NT2/D1 (cell line): ENCODE data around the gene POMT1.
A peak's percentile ranks its signal among the peaks of the same experiment; 100 is the strongest.

Source experiments
- DNase-seq: peaks from one replicate; pipeline ENCODE4 v3.0.0-alpha.2; 2011; ENCODE audit warnings: low read depth, low spot score
- H3K27me3 ChIP-seq: 2 replicates; pipeline ENCODE4 v1.6.0; 2011; ENCODE audit warnings: mild to moderate bottlenecking; ENCODE audit not compliant: insufficient read length, insufficient read depth
- H3K36me3 ChIP-seq: 2 replicates; pipeline ENCODE4 v1.6.1; 2011; ENCODE audit warnings: mild to moderate bottlenecking, low read length, mixed read lengths; ENCODE audit not compliant: insufficient read depth, insufficient read length
- H3K4me1 ChIP-seq: 2 replicates; pipeline ENCODE4 v1.5.1; 2011; ENCODE audit not compliant: insufficient read depth, insufficient read length
- H3K4me3 ChIP-seq: 2 replicates; pipeline ENCODE4 v1.5.1; 2011; ENCODE audit warnings: low read depth; ENCODE audit not compliant: insufficient read length
- H3K9ac ChIP-seq: 2 replicates; pipeline ENCODE4 v1.6.0; 2011; ENCODE audit warnings: low read depth; ENCODE audit not compliant: insufficient read length
- H3K9me3 ChIP-seq: 2 replicates; pipeline ENCODE4 v1.5.1; 2011; ENCODE audit warnings: mild to moderate bottlenecking, low read length; ENCODE audit not compliant: insufficient read depth
- SUZ12 ChIP-seq: IDR thresholded peaks from 2 replicates; pipeline ENCODE4 v1.6.1; 2011; ENCODE audit not compliant: insufficient read length, insufficient read depth; ENCODE audit errors: extremely low read depth
- YY1 ChIP-seq: IDR thresholded peaks from 2 replicates; pipeline ENCODE4 v1.6.1; 2011; ENCODE audit not compliant: insufficient read length, insufficient read depth
- ZNF274 ChIP-seq: IDR thresholded peaks from 2 replicates; pipeline ENCODE4 v1.6.1; 2011; ENCODE audit warnings: mild to moderate bottlenecking, low read depth, low read length

The POMT1 gene

GRCh38 chr9:131477367-131477766, 25.4 kb upstream of the POMT1 start:
- no peak for TF ChIP-seq ZNF274
- no peak for TF ChIP-seq YY1
- no peak for TF ChIP-seq SUZ12
- H3K36me3 ChIP-seq, result peaks cover 96% of the 10 kb centered on the region
- no peak for DNase-seq
- no peaks in the 10 kb centered on the region for H3K9me3 ChIP-seq
- H3K4me3 ChIP-seq, result no peak overlapping the region
- H3K4me1 ChIP-seq, result peaks cover 4% of the 10 kb centered on the region
- no peaks in the 10 kb centered on the region for H3K27me3 ChIP-seq
- H3K9ac ChIP-seq, result no peak overlapping the region

- Histone ChIP-seq H3K27me3 (no peaks in the 10 kb centered on the region), H3K36me3 (peaks cover 97% of the 10 kb centered on the region), H3K4me3 (no peak overlapping the region), H3K9me3 (no peaks in the 10 kb centered on the region), H3K4me1 (peaks cover 4% of the 10 kb centered on the region), H3K9ac (no peak overlapping the region)
- no peak for DNase-seq
- TF ChIP-seq YY1, result no peak
- TF ChIP-seq SUZ12, result no peak
- TF ChIP-seq ZNF274, result no peak
Observed at GRCh38 chr9:131477816-131478419, 24.8 kb upstream of the POMT1 start.

- peak; percentile 38 for DNase-seq
- Histone ChIP-seq H3K4me3 (no peak overlapping the region), H3K9me3 (no peaks in the 10 kb centered on the region), H3K27me3 (no peaks in the 10 kb centered on the region), H3K36me3 (peaks cover 97% of the 10 kb centered on the region), H3K9ac (no peak overlapping the region), H3K4me1 (peaks cover 4% of the 10 kb centered on the region)
- no peak for TF ChIP-seq YY1
- TF ChIP-seq ZNF274, result no peak
- no peak for TF ChIP-seq SUZ12
Observed at GRCh38 chr9:131478421-131478868, 24.3 kb upstream of the POMT1 start.

GRCh38 chr9:131478911-131479310, 23.8 kb upstream of the POMT1 start:
- Histone ChIP-seq H3K9me3 (no peaks in the 10 kb centered on the region), H3K27me3 (no peaks in the 10 kb centered on the region), H3K9ac (no peak overlapping the region), H3K36me3 (peaks cover 97% of the 10 kb centered on the region), H3K4me1 (peaks cover 4% of the 10 kb centered on the region), H3K4me3 (no peak overlapping the region)
- TF ChIP-seq SUZ12 (no peak), ZNF274 (no peak), YY1 (no peak)
- DNase-seq, result no peak

- TF ChIP-seq ZNF274, result no peak
- no peak for TF ChIP-seq YY1
- no peak for TF ChIP-seq SUZ12
- Histone ChIP-seq H3K9me3 (no peaks in the 10 kb centered on the region), H3K36me3 (peaks cover 97% of the 10 kb centered on the region), H3K9ac (no peak overlapping the region), H3K4me3 (no peak overlapping the region), H3K27me3 (no peaks in the 10 kb centered on the region), H3K4me1 (peaks cover 9% of the 10 kb centered on the region)
- DNase-seq, result no peak
Observed at GRCh38 chr9:131480258-131480657, 22.5 kb upstream of the POMT1 start.

- TF ChIP-seq YY1 (no peak), SUZ12 (no peak)
- Histone ChIP-seq H3K36me3 (peaks cover 97% of the 10 kb centered on the region), H3K4me1 (peaks cover 14% of the 10 kb centered on the region)
Observed at GRCh38 chr9:131481441-131482342, 21.0 kb upstream of the POMT1 start.

GRCh38 chr9:131482343-131483006, 20.2 kb upstream of the POMT1 start:
- no peaks in the 10 kb centered on the region for H3K9me3 ChIP-seq
- no peak overlapping the region for H3K4me3 ChIP-seq
- H3K36me3 ChIP-seq, result peaks cover 97% of the 10 kb centered on the region
- no peak for DNase-seq
- TF ChIP-seq ZNF274, result no peak
- no peak for TF ChIP-seq SUZ12
- no peak for TF ChIP-seq YY1
- H3K4me1 ChIP-seq, result peaks cover 14% of the 10 kb centered on the region
- H3K9ac ChIP-seq, result no peak overlapping the region
- H3K27me3 ChIP-seq, result no peaks in the 10 kb centered on the region

More at GRCh38 chr9:131481441-131482342, 21.0 kb upstream of the POMT1 start:
- H3K9me3 ChIP-seq, result no peaks in the 10 kb centered on the region
- H3K27me3 ChIP-seq, result no peaks in the 10 kb centered on the region
- DNase-seq, result no peak
- H3K4me3 ChIP-seq, result no peak overlapping the region
- H3K9ac ChIP-seq, result no peak overlapping the region
